HepG2 (cell line): ENCODE measurements around the gene OR10H2. TPM values are rescaled to one million over a fixed set of nuclear protein-coding genes. Genes with fewer than 3 reads are reported as not detected.
A peak's percentile ranks its signal among the peaks of the same experiment; 100 is the strongest.

Experiments
- EEA1 ChIP-seq: sonication (generic); formaldehyde crosslinking; IDR thresholded peaks from 2 replicates; pipeline ENCODE4 v1.5.1; 2020; ENCODE audit warnings: mild to moderate bottlenecking, missing genetic modification reagents, borderline replicate concordance
- MED8 ChIP-seq: sonication (generic); formaldehyde crosslinking; IDR thresholded peaks from 2 replicates; pipeline ENCODE4 v1.8.1; 2023; ENCODE audit warnings: mild to moderate bottlenecking, missing genetic modification reagents; ENCODE audit not compliant: insufficient replicate concordance
- MYNN ChIP-seq: sonication (generic); formaldehyde crosslinking; IDR thresholded peaks from 2 replicates; pipeline ENCODE4 v1.4.0; 2020; ENCODE audit warnings: mild to moderate bottlenecking, low read depth, missing genetic modification reagents
- PITX1 ChIP-seq: sonication (generic); formaldehyde crosslinking; IDR thresholded peaks from 2 replicates; pipeline ENCODE4 v1.5.1; 2020; ENCODE audit warnings: mild to moderate bottlenecking, missing genetic modification reagents
- PTBP1 ChIP-seq: fragments of 200-400 bp; formaldehyde crosslinking; IDR thresholded peaks from 2 replicates; pipeline ENCODE4 v1.6.1; 2018; ENCODE audit warnings: low read length, low read depth; ENCODE audit not compliant: poor library complexity, severe bottlenecking
- RFX1 ChIP-seq: fragments of 450-650 bp; IDR thresholded peaks from 2 replicates; pipeline ENCODE4 v1.6.1; 2017
- SALL2 ChIP-seq: sonication (generic); formaldehyde crosslinking; IDR thresholded peaks from 2 replicates; pipeline ENCODE4 v1.8.1; 2023; ENCODE audit warnings: mild to moderate bottlenecking, missing genetic modification reagents, inconsistent platforms
- TCF7 ChIP-seq: sonication (generic); IDR thresholded peaks from 2 replicates; pipeline ENCODE4 v1.6.1; 2016; ENCODE audit warnings: antibody characterized with exemption, low read depth
- TGIF2 ChIP-seq: IDR thresholded peaks from 2 replicates; pipeline ENCODE4 v1.6.1; 2016; ENCODE audit warnings: control low read depth, missing compliant biosample characterization
- ZBTB3 ChIP-seq: sonication (generic); formaldehyde crosslinking; IDR thresholded peaks from 2 replicates; pipeline ENCODE4 v1.4.0; 2020; ENCODE audit warnings: low read depth, mild to moderate bottlenecking, moderate library complexity, missing genetic modification reagents, borderline replicate concordance
- ZBTB42 ChIP-seq: sonication (generic); formaldehyde crosslinking; IDR thresholded peaks from 2 replicates; pipeline ENCODE4 v1.5.0; 2020; ENCODE audit warnings: mild to moderate bottlenecking, missing genetic modification reagents
- ZFP36L2 ChIP-seq: sonication (generic); formaldehyde crosslinking; IDR thresholded peaks from 2 replicates; pipeline ENCODE4 v1.4.0; 2020; ENCODE audit warnings: missing genetic modification reagents
- ZNF33A ChIP-seq: sonication (generic); formaldehyde crosslinking; IDR thresholded peaks from 2 replicates; pipeline ENCODE4 v1.5.1; 2020; ENCODE audit warnings: missing genetic modification reagents, mild to moderate bottlenecking, moderate library complexity, borderline replicate concordance
- ZNF33B ChIP-seq: sonication (generic); formaldehyde crosslinking; IDR thresholded peaks from 2 replicates; pipeline ENCODE4 v1.5.1; 2020; ENCODE audit warnings: mild to moderate bottlenecking, missing genetic modification reagents
- ZNF367 ChIP-seq: sonication (generic); formaldehyde crosslinking; IDR thresholded peaks from 2 replicates; pipeline ENCODE4 v1.4.0; 2020; ENCODE audit warnings: missing genetic modification reagents, borderline replicate concordance
- ZNF468 ChIP-seq: sonication (generic); formaldehyde crosslinking; IDR thresholded peaks from 2 replicates; pipeline ENCODE4 v1.8.0; 2022; ENCODE audit warnings: mild to moderate bottlenecking, moderate library complexity, missing genetic modification reagents
- ZSCAN21 ChIP-seq: sonication (generic); formaldehyde crosslinking; IDR thresholded peaks from 2 replicates; pipeline ENCODE4 v1.8.0; 2022; ENCODE audit warnings: mild to moderate bottlenecking, missing genetic modification reagents, moderate library complexity, borderline replicate concordance
- polyA plus RNA-seq, 8 experiments: library from polyadenylated mRNA; depleted of rRNA in 3 of 8; stranded (reverse) in 7 of 8; unstranded in 1 of 8; fragments of >200 nt; fragmentation: Illumina TruSeq in 4 of 8; extraction: Trizol in 4 of 8; gene quantifications; 2 replicates each; pipeline versions ENCODE4 v1.2.1 to v1.2.3, GENCODE V29; 2011 to 2016; ENCODE audit warnings: low read depth in 4 of 8, missing spikeins in 1 of 8, mixed read lengths in 1 of 8; ENCODE audit not compliant: insufficient read depth in 1 of 8
- total RNA-seq, 5 experiments: library from RNA; depleted of rRNA; stranded (reverse); fragments of >200 nt; fragmentation: Illumina TruSeq; extraction: Trizol; gene quantifications; 2 replicates each; pipeline ENCODE4 v1.2.3, GENCODE V29; 2016; ENCODE audit warnings: low read depth in 1 of 5
- TF ChIP-seq, protein P1 (sequence below): sonication (generic); formaldehyde crosslinking; IDR thresholded peaks from 2 replicates; pipeline ENCODE4 v1.5.1; 2020; ENCODE audit warnings: missing genetic modification reagents, mild to moderate bottlenecking, borderline replicate concordance
- TF ChIP-seq, protein P2 (sequence below): sonication (generic); formaldehyde crosslinking; IDR thresholded peaks from 2 replicates; pipeline ENCODE4 v1.4.0; 2020; ENCODE audit warnings: missing genetic modification reagents, borderline replicate concordance
- TF ChIP-seq, protein P3 (sequence below): sonication (generic); formaldehyde crosslinking; IDR thresholded peaks from 2 replicates; pipeline ENCODE4 v1.4.0; 2020; ENCODE audit warnings: missing genetic modification reagents

Gene OR10H2
- total and polyA plus RNA-seq, 2 of the 13 experiments (the other 11 are each of a cell fraction or from before 2014, with no cell fraction given) = not detected

DNA sequence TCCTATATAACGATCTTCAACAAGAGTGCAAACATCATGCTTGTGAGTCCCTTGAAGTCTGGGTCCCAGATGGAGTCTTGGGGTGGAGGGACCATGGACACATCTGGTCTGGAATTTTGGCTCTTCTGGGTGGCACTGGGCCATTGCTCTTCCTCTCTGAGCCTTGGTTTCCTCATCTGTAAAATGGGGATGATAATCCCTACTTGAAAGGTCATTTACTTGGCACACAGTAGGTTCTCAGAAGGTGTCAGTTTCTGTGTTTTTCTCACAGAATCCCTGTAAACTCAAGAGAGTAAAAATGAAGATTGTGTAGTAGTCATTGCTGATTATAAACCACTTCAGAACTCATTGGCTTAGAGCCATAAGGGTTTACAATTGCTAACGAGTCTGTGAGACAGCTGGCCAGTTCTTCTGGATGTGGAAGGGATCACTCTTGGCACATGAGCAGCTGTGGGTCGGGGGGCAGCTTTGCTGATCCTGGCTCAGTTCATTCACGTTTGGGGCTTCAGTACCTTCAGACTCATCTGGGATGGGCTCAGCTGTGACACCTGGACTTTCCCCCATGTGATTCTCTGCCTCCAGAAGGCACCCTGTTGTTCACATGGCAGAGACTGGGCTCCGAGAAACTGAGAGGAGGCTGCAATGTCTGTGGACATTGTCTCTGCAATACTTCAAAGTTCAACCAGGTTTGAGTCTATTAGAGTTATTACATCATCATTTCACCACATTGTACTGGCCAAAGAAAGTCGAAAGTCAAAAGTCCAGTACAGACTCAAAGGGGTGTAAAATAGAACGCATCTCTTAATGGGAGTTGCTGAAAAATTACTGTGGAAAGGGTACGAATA is 47.1 kb upstream of the OR10H2 start (continued):
- TF ChIP-seq ZFP36L2 (CRISPR knock-in tag) (no peak), MYNN (CRISPR knock-in tag) (no peak), PTBP1 (no peak), ZBTB42 (CRISPR knock-in tag) (no peak), MED8 (CRISPR knock-in tag) (no peak), RFX1 (no peak), ZNF33B (CRISPR knock-in tag) (no peak), PITX1 (no peak), TGIF2 (0 out of 2 replicates have a peak, but pooled peaks have one; percentile 29), ZNF468 (CRISPR knock-in tag) (no peak), ZNF367 (CRISPR knock-in tag) (no peak), ZNF33A (CRISPR knock-in tag) (no peak), EEA1 (CRISPR knock-in tag) (no peak), ZBTB3 (CRISPR knock-in tag) (no peak), ZSCAN21 (no peak), TCF7 (no peak), SALL2 (CRISPR knock-in tag) (no peak)
- TF ChIP-seq, protein P1, sequence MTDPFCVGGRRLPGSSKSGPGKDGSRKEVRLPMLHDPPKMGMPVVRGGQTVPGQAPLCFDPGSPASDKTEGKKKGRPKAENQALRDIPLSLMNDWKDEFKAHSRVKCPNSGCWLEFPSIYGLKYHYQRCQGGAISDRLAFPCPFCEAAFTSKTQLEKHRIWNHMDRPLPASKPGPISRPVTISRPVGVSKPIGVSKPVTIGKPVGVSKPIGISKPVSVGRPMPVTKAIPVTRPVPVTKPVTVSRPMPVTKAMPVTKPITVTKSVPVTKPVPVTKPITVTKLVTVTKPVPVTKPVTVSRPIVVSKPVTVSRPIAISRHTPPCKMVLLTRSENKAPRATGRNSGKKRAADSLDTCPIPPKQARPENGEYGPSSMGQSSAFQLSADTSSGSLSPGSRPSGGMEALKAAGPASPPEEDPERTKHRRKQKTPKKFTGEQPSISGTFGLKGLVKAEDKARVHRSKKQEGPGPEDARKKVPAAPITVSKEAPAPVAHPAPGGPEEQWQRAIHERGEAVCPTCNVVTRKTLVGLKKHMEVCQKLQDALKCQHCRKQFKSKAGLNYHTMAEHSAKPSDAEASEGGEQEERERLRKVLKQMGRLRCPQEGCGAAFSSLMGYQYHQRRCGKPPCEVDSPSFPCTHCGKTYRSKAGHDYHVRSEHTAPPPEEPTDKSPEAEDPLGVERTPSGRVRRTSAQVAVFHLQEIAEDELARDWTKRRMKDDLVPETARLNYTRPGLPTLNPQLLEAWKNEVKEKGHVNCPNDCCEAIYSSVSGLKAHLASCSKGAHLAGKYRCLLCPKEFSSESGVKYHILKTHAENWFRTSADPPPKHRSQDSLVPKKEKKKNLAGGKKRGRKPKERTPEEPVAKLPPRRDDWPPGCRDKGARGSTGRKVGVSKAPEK (CRISPR knock-in tag) = no peak
- TF ChIP-seq, protein P2, sequence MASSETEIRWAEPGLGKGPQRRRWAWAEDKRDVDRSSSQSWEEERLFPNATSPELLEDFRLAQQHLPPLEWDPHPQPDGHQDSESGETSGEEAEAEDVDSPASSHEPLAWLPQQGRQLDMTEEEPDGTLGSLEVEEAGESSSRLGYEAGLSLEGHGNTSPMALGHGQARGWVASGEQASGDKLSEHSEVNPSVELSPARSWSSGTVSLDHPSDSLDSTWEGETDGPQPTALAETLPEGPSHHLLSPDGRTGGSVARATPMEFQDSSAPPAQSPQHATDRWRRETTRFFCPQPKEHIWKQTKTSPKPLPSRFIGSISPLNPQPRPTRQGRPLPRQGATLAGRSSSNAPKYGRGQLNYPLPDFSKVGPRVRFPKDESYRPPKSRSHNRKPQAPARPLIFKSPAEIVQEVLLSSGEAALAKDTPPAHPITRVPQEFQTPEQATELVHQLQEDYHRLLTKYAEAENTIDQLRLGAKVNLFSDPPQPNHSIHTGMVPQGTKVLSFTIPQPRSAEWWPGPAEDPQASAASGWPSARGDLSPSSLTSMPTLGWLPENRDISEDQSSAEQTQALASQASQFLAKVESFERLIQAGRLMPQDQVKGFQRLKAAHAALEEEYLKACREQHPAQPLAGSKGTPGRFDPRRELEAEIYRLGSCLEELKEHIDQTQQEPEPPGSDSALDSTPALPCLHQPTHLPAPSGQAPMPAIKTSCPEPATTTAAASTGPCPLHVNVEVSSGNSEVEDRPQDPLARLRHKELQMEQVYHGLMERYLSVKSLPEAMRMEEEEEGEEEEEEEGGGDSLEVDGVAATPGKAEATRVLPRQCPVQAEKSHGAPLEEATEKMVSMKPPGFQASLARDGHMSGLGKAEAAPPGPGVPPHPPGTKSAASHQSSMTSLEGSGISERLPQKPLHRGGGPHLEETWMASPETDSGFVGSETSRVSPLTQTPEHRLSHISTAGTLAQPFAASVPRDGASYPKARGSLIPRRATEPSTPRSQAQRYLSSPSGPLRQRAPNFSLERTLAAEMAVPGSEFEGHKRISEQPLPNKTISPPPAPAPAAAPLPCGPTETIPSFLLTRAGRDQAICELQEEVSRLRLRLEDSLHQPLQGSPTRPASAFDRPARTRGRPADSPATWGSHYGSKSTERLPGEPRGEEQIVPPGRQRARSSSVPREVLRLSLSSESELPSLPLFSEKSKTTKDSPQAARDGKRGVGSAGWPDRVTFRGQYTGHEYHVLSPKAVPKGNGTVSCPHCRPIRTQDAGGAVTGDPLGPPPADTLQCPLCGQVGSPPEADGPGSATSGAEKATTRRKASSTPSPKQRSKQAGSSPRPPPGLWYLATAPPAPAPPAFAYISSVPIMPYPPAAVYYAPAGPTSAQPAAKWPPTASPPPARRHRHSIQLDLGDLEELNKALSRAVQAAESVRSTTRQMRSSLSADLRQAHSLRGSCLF (CRISPR knock-in tag) = no peak
- TF ChIP-seq, protein P3, sequence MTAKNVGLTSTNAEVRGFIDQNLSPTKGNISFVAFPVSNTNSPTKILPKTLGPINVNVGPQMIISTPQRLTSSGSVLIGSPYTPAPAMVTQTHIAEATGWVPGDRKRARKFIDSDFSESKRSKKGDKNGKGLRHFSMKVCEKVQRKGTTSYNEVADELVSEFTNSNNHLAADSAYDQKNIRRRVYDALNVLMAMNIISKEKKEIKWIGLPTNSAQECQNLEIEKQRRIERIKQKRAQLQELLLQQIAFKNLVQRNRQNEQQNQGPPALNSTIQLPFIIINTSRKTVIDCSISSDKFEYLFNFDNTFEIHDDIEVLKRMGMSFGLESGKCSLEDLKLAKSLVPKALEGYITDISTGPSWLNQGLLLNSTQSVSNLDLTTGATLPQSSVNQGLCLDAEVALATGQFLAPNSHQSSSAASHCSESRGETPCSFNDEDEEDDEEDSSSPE = no peak
